Small intestine (tissue), 7 donors: ENCODE measurements around the gene ZNF519. TPM values are rescaled to one million over a fixed set of nuclear protein-coding genes. Genes with fewer than 3 reads are reported as not detected.
A peak's percentile ranks its signal among the peaks of the same experiment; 100 is the strongest.

Experiments
- DNase-seq, 2 donors: peaks; one replicate each; pipeline versions ENCODE4 v3.0.0 to v3.0.0-alpha.2; 2013
- FAIRE-seq: peaks from 2 replicates; lab custom pipeline; 2012; peaks lifted over from hg19 to GRCh38; lab: Jason Lieb, UNC
- H3K27ac ChIP-seq, 3 donors: one replicate each; pipeline ENCODE4 v1.5.1; 2013; ENCODE audit warnings: low read length in 2 of 3, mild to moderate bottlenecking in 2 of 3, control low read depth in 1 of 3, inconsistent platforms in 1 of 3, low read depth in 1 of 3, moderate library complexity in 1 of 3
- H3K27me3 ChIP-seq, 3 donors: one replicate each; pipeline ENCODE4 v1.6.1; 2013; ENCODE audit warnings: low read length in 3 of 3, inconsistent platforms in 1 of 3; ENCODE audit not compliant: control insufficient read depth in 3 of 3, insufficient read depth in 3 of 3
- H3K36me3 ChIP-seq, 3 donors: one replicate each; pipeline ENCODE4 v1.6.1; 2013; ENCODE audit warnings: low read length in 3 of 3, inconsistent platforms in 1 of 3, low read depth in 1 of 3, mild to moderate bottlenecking in 1 of 3, moderate library complexity in 1 of 3; ENCODE audit not compliant: control insufficient read depth in 3 of 3, insufficient read depth in 2 of 3
- H3K4me1 ChIP-seq, 3 donors: one replicate each; pipeline ENCODE4 v1.6.1; 2013; ENCODE audit warnings: low read length in 2 of 3, inconsistent platforms in 1 of 3, low read depth in 1 of 3, mild to moderate bottlenecking in 1 of 3, moderate library complexity in 1 of 3; ENCODE audit not compliant: control insufficient read depth in 3 of 3, insufficient read depth in 2 of 3
- H3K4me3 ChIP-seq, 3 donors: one replicate each; pipeline ENCODE4 v1.5.1; 2013; ENCODE audit warnings: low read length in 3 of 3, control low read depth in 1 of 3, inconsistent platforms in 1 of 3, low read depth in 1 of 3, mild to moderate bottlenecking in 1 of 3, moderate library complexity in 1 of 3
- H3K9me3 ChIP-seq, 2 donors: one replicate each; pipeline ENCODE4 v1.6.1; 2013; ENCODE audit warnings: low read depth in 1 of 2, low read length in 1 of 2; ENCODE audit not compliant: control insufficient read depth in 2 of 2, insufficient read depth in 1 of 2
- WGBS, 3 donors: extraction: QIAGEN DNeasy Blood & Tissue Kit; methylation state at CpG; one replicate each; pipeline ENCODE4 v1.1.7; 2013; 5-methylcytosine and 5-hydroxymethylcytosine counted together
- polyA plus RNA-seq, 4 donors: library from polyadenylated mRNA; stranded (reverse) in 3 of 4; unstranded in 1 of 4; fragments of 200-250 nt in 3 of 4; fragments of 120-200 nt in 1 of 4; gene quantifications; one replicate each; pipeline versions ENCODE4 v1.2.1 to v1.2.3, GENCODE V29; 2013
- donor health status: healthy with polysubstance abuse.
- donor health status: control.
- donor health status: control.
- donor health status: Bipolar disorder and iron deficiency.
- donor health status: healthy.

ZNF519 gene
- polyA plus RNA-seq, 4 donors, result under 0.01 to 7.2 (median 2.3) TPM; not detected in 1

GRCh38 chr18:14122097-14122496 is 10.1 kb downstream of the ZNF519 start:
- no peak overlapping the region for H3K4me3 ChIP-seq
- H3K27ac ChIP-seq, result no peak overlapping the region
- no peaks in the 10 kb centered on the region for H3K9me3 ChIP-seq
- no peak for DNase-seq
- no peaks in the 10 kb centered on the region for H3K27me3 ChIP-seq
- 96 to 98% (median 98%) methylated on average over 2 of the region's 2 CpGs for WGBS, 3 donors
- FAIRE-seq, result no peak
- H3K4me1 ChIP-seq, result no peaks in the 10 kb centered on the region
- no peaks in the 10 kb centered on the region for H3K36me3 ChIP-seq

- H3K27ac ChIP-seq, result no peak overlapping the region
- H3K4me3 ChIP-seq, result no peak overlapping the region
- H3K36me3 ChIP-seq, result no peaks in the 10 kb centered on the region
- no peaks in the 10 kb centered on the region for H3K9me3 ChIP-seq
- FAIRE-seq (no peak), DNase-seq (no peak)
- no peaks in the 10 kb centered on the region for H3K27me3 ChIP-seq
- H3K4me1 ChIP-seq, result no peaks in the 10 kb centered on the region
Measured at GRCh38 chr18:14120926-14121325, 11.3 kb downstream of the ZNF519 start.

- Histone ChIP-seq H3K27me3 (no peaks in the 10 kb centered on the region), H3K36me3 (no peaks in the 10 kb centered on the region), H3K4me3 (no peak overlapping the region), H3K4me1 (no peaks in the 10 kb centered on the region), H3K9me3 (peaks cover 0 to 2% of the 10 kb centered on the region in 2 donors), H3K27ac (no peak overlapping the region)
- FAIRE-seq (no peak), DNase-seq (no peak)
- WGBS, 3 donors, result 87 to 91% (median 91%) methylated on average over 2 of the region's 2 CpGs
Measured at GRCh38 chr18:14117606-14118005, 14.6 kb downstream of the ZNF519 start.

- 68 to 94% (median 93%) methylated on average over 3 of the region's 3 CpGs for WGBS, 3 donors
- no peak for FAIRE-seq
- Histone ChIP-seq H3K9me3 (peaks cover 2 to 18% of the 10 kb centered on the region in 2 donors), H3K27me3 (peaks cover 0 to 1% (median 0%) of the 10 kb centered on the region in 3 donors), H3K36me3 (no peaks in the 10 kb centered on the region), H3K4me3 (no peak overlapping the region), H3K27ac (no peak overlapping the region), H3K4me1 (no peaks in the 10 kb centered on the region)
- DNase-seq, result no peak
Measured at GRCh38 chr18:14106906-14107305, 25.3 kb downstream of the ZNF519 start.

GRCh38 chr18:14104906-14105748 is 27.1 kb downstream of the ZNF519 start:
- H3K27me3 ChIP-seq, result peaks cover 0 to 1% (median 0%) of the 10 kb centered on the region in 3 donors
- H3K9me3 ChIP-seq, result peaks cover 2 to 18% of the 10 kb centered on the region in 2 donors
- H3K36me3 ChIP-seq, result peaks cover 0 to 2% (median 0%) of the 10 kb centered on the region in 3 donors
- H3K4me3 ChIP-seq, result no peak overlapping the region
- FAIRE-seq (no peak), DNase-seq (no peak)
- no peaks in the 10 kb centered on the region for H3K4me1 ChIP-seq
- 91 to 97% (median 95%) methylated on average over 5 of the region's 5 CpGs for WGBS, 3 donors
- no peak overlapping the region for H3K27ac ChIP-seq

- FAIRE-seq (no peak), DNase-seq (no peak)
- Histone ChIP-seq H3K4me1 (no peaks in the 10 kb centered on the region), H3K27ac (no peak overlapping the region), H3K9me3 (peaks cover 2 to 18% of the 10 kb centered on the region in 2 donors), H3K4me3 (no peak overlapping the region), H3K36me3 (peaks cover 0 to 2% (median 0%) of the 10 kb centered on the region in 3 donors), H3K27me3 (peaks cover 0 to 1% (median 0%) of the 10 kb centered on the region in 3 donors)
- WGBS, 3 donors, result 94 to 98% (median 97%) methylated on average over 2 of the region's 2 CpGs
Measured at GRCh38 chr18:14104201-14104600, 28.0 kb downstream of the ZNF519 start.

- H3K27ac ChIP-seq, result no peak overlapping the region
- H3K27me3 ChIP-seq, result peaks cover 0 to 1% (median 0%) of the 10 kb centered on the region in 3 donors
- WGBS, 3 donors, result 94% methylated on average over 4 of the region's 4 CpGs
- peaks cover 0 to 3% (median 0%) of the 10 kb centered on the region in 3 donors for H3K36me3 ChIP-seq
- no peaks in the 10 kb centered on the region for H3K9me3 ChIP-seq
- no peak overlapping the region for H3K4me3 ChIP-seq
- FAIRE-seq, result no peak
- H3K4me1 ChIP-seq, result no peaks in the 10 kb centered on the region
- no peak for DNase-seq
Measured at GRCh38 chr18:14100503-14101286, 31.5 kb downstream of the ZNF519 start.

- H3K36me3 ChIP-seq, result peaks cover 0 to 4% (median 0%) of the 10 kb centered on the region in 3 donors
- H3K27me3 ChIP-seq, result no peaks in the 10 kb centered on the region
- FAIRE-seq (no peak), DNase-seq (peak in 1 of 2 donors; percentile 8)
- WGBS, 3 donors, result 64 to 85% (median 84%) methylated on average over 6 of the region's 6 CpGs
- no peak overlapping the region for H3K27ac ChIP-seq
- no peaks in the 10 kb centered on the region for H3K4me1 ChIP-seq
- no peaks in the 10 kb centered on the region for H3K9me3 ChIP-seq
- no peak overlapping the region for H3K4me3 ChIP-seq
Measured at GRCh38 chr18:14098428-14098827, 33.8 kb downstream of the ZNF519 start.
